Gastrocnemius medialis (tissue), 4 donors: ENCODE measurements around the gene ESPNL.
"Not testable (repeated sequence)": the region's sequence is repeated elsewhere in the genome, so short reads cannot be mapped to it uniquely, and the experiment has no call there.

ENCODE experiments used
- POLR2A ChIP-seq, 2 donors: fragments of 450-650 bp; IDR thresholded peaks; one replicate each; pipeline ENCODE4 v1.6.1; 2017; ENCODE audit warnings: antibody characterized with exemption in 2 of 2, mild to moderate bottlenecking in 2 of 2, moderate library complexity in 2 of 2
- TF ChIP-seq, protein P1 (sequence below), 5 experiments: fragments of 450-650 bp in 3 of 5; fragments of 200-600 bp in 2 of 5; sonication (generic) in 2 of 5; IDR thresholded peaks in 4 of 5; conservative IDR thresholded peaks in 1 of 5; 1 replicate in 4 of 5; 2 replicates in 1 of 5; pipeline ENCODE4 v1.5.1; 2016 to 2019; ENCODE audit warnings: antibody characterized with exemption in 5 of 5, mild to moderate bottlenecking in 3 of 5, moderate library complexity in 3 of 5

DNA sequence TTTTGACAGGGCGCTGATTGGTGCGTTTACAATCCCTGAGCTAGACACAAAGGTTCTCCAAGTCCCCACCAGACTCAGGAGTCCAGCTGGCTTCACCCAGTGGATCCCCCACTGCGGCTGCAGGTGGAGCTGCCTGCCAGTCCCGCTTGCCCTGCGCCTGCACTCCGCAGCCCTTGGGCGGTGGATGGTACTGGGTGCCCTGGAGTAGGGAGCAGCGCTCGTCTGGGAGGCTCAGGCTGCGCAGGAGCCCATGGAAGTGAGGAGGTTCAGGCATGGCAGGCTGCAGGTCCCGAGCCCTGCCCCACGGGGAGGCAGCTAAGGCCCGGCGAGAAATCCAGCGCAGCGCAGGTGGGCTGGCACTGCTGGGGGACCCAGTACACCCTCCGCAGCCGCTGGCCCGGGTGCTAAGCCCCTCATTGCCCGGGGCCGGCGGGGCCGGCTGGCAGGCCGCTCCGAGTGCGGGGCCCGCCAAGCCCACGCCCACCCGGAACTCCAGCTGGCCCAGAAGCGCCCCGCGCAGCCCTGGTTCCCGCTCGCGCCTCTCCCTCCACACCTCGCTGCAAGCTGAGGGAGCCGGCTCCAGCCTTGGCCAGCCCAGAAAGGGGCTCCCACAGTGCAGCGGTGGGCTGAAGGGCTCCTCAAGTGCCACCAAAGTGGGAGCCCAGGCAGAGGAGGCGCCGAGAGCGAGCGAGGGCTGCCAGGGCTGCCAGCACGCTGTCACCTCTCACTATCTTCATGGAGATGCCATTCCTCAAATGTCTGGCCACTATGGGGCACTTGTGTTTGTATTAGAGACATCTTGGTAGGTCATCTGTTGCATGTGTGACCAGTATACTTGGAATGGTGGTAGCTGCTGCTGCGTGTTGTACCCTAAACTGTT, 42.2 kb upstream of the ESPNL start:
- TF ChIP-seq, protein P1, sequence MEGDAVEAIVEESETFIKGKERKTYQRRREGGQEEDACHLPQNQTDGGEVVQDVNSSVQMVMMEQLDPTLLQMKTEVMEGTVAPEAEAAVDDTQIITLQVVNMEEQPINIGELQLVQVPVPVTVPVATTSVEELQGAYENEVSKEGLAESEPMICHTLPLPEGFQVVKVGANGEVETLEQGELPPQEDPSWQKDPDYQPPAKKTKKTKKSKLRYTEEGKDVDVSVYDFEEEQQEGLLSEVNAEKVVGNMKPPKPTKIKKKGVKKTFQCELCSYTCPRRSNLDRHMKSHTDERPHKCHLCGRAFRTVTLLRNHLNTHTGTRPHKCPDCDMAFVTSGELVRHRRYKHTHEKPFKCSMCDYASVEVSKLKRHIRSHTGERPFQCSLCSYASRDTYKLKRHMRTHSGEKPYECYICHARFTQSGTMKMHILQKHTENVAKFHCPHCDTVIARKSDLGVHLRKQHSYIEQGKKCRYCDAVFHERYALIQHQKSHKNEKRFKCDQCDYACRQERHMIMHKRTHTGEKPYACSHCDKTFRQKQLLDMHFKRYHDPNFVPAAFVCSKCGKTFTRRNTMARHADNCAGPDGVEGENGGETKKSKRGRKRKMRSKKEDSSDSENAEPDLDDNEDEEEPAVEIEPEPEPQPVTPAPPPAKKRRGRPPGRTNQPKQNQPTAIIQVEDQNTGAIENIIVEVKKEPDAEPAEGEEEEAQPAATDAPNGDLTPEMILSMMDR (IDR thresholded peaks at IDR 0.05 in 4 of 5, conservative IDR thresholded peaks at IDR 0.05 in 1 of 5) = not testable (repeated sequence)
- TF ChIP-seq POLR2A (IDR thresholded peaks at IDR 0.05) = not testable (repeated sequence)
